Psoas muscle (tissue), 8 donors: ENCODE measurements around the gene MED12. TPM values are rescaled to one million over a fixed set of nuclear protein-coding genes. Genes with fewer than 3 reads are reported as not detected.
A peak's percentile ranks its signal among the peaks of the same experiment; 100 is the strongest.

Source experiments
- ATAC-seq, 4 donors: fragments of 200-7000 bp; cut with Tn5 transposase; one replicate each; pipeline ENCODE4 v1.9.1; 2020; ENCODE audit warnings: moderate library complexity in 3 of 4, mild to moderate bottlenecking in 2 of 4
- DNase-seq, 2 donors: peaks; one replicate each; pipeline ENCODE4 v3.0.0-alpha.2; 2020
- H3K27ac ChIP-seq: fragments of 200-600 bp; one replicate; pipeline ENCODE4 v1.8.0; 2022
- H3K27me3 ChIP-seq, 3 donors: fragments of 200-600 bp in 1 of 3; one replicate each; pipeline versions ENCODE4 v1.6.1 to v1.8.0; 2013 to 2022; ENCODE audit warnings: low read length in 2 of 3, mild to moderate bottlenecking in 2 of 3, moderate library complexity in 1 of 3; ENCODE audit not compliant: insufficient read depth in 3 of 3
- H3K36me3 ChIP-seq, 2 donors: fragments of 200-600 bp in 1 of 2; one replicate each; pipeline versions ENCODE4 v1.6.1 to v1.8.0; 2013 to 2022; ENCODE audit warnings: low read depth in 1 of 2, mild to moderate bottlenecking in 1 of 2, moderate library complexity in 1 of 2; ENCODE audit not compliant: insufficient read depth in 1 of 2
- H3K4me1 ChIP-seq: fragments of 200-600 bp; one replicate; pipeline ENCODE4 v1.8.0; 2022
- H3K4me3 ChIP-seq: fragments of 200-600 bp; one replicate; pipeline ENCODE4 v1.8.0; 2022; ENCODE audit warnings: mild to moderate bottlenecking
- H3K9me3 ChIP-seq: fragments of 200-600 bp; one replicate; pipeline ENCODE4 v1.8.0; 2022
- WGBS, 3 donors: extraction: QIAGEN DNeasy Blood & Tissue Kit; methylation state at CpG; one replicate each; pipeline versions ENCODE4 v1.1.6 to v1.1.7; 2013; 5-methylcytosine and 5-hydroxymethylcytosine counted together
- intact Hi-C, 2 donors: fragments of 100-400 bp; cut with DNase I; formaldehyde crosslinking; loops; one replicate each; pipeline versions ENCODE4 v1.11.0 to v1.14.2; 2022
- long read RNA-seq, 2 donors: library from polyadenylated mRNA; unstranded; transcript quantifications; one replicate each; pipeline ENCODE4 v2.0.0, GENCODE V29; 2021
- polyA plus RNA-seq, 3 donors: library from polyadenylated mRNA; stranded (reverse); fragments of 200-250 nt; gene quantifications; one replicate each; pipeline ENCODE4 v1.2.3, GENCODE V29; 2013
- total RNA-seq, 4 donors: library from RNA; stranded (reverse); fragmentation: NEBNext Ultra II Directional in 2 of 4; extraction: Animal tissue kit (Norgen Biotek cat#: 25700) in 2 of 4; gene quantifications; one replicate each; pipeline versions ENCODE4 v1.2.1 to v1.2.4, GENCODE V29; 2021 to 2023
- TF ChIP-seq, protein P1 (sequence below): fragments of 200-600 bp; IDR thresholded peaks from one replicate; pipeline ENCODE4 v1.8.0; 2022; ENCODE audit warnings: antibody characterized with exemption
- donor health status: healthy with polysubstance abuse.
- donor health status: DM: no; HTN: no; CAD: no; lungs with moderate emphysema.
- donor health status: Bipolar disorder and iron deficiency.
- donor health status: healthy.
- donor health status: DM: yes; HTN: yes; CAD: no.
- donor health status: DM: no; HTN: no; CAD: no.
- donor health status: DM: no; HTN: no; CAD: no.
- donor health status: DM: yes; HTN: yes; CAD: no.

Gene MED12
- total RNA-seq (10 to 100 TPM; 20.7 to 24.8 (median 23.7) TPM), polyA plus RNA-seq (10 to 100 TPM in 1 of 3 donors, 1 to 10 TPM in 2; 7.1 to 12.8 (median 7.5) TPM)
- long read RNA-seq, donor 1: 0 reads
- long read RNA-seq, donor 2, partial matches to known transcripts: 11 of 12 reads
- long read RNA-seq, donor 2, other reads (novel, unspliced or antisense): 1 of 12 reads

DNA sequence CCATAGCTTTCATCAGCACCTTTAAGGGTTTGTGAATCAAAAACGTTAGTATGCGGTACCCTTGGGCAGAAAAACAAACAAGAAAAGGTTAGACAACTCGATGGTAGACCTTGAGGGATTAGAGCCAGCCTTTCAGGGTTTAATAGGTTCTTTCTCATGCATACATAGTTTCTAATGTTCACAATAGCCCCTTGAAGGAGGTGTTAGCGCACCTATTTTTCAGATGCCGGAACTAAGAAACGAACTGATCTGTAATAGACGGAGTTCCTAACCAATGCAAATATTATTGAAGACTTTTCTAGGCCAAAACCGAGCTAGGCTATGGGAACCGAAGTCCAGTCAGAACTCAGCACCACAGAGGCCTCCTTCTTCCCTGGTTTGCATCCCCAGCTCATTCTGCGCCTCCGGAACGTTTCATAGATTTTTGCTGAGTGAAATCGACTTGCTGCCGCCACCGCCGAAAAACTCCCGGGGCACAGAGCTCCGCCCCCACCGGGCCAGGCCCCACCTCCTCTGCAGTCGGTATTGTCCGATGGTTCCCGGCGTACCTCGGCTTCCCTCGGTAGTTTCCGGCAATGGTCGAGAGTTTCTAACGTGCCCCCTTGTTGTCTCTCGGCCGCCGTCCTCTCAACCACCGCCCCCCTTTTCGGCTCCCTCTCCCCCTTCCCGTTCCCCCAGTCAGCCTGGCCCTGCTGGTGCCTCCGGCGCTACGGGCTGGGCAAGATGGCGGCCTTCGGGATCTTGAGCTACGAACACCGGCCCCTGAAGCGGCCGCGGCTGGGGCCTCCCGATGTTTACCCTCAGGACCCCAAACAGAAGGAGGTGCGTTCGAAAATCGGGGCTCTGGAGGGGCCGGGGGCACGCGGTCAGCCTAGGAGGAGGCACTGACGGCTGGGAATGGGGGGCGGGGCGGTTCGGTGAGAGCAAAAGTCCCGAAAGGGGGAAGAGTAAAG, at the start of gene MED12:
MED12 (plus strand) TSS at position 565 of the 953 bp plus-strand sequence; CDS start at position 724, 159 bp downstream.
- no peaks in the 10 kb centered on the region for H3K27me3 ChIP-seq
- peaks cover 9% of the 10 kb centered on the region for H3K4me1 ChIP-seq
- 1 to 28% (median 2%) methylated on average over 29 to 56 of the region's 56 CpGs for WGBS, 3 donors
- peak within 1 kb of the TSS; percentile 79 for H3K27ac ChIP-seq
- TF ChIP-seq, protein P1, sequence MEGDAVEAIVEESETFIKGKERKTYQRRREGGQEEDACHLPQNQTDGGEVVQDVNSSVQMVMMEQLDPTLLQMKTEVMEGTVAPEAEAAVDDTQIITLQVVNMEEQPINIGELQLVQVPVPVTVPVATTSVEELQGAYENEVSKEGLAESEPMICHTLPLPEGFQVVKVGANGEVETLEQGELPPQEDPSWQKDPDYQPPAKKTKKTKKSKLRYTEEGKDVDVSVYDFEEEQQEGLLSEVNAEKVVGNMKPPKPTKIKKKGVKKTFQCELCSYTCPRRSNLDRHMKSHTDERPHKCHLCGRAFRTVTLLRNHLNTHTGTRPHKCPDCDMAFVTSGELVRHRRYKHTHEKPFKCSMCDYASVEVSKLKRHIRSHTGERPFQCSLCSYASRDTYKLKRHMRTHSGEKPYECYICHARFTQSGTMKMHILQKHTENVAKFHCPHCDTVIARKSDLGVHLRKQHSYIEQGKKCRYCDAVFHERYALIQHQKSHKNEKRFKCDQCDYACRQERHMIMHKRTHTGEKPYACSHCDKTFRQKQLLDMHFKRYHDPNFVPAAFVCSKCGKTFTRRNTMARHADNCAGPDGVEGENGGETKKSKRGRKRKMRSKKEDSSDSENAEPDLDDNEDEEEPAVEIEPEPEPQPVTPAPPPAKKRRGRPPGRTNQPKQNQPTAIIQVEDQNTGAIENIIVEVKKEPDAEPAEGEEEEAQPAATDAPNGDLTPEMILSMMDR: no peak
- ATAC-seq (peak; percentile 98 to 99 (median 98)), DNase-seq (peak; percentile 85 to 93)
- H3K4me3 ChIP-seq: peak within 1 kb of the TSS; percentile 70
- H3K9me3 ChIP-seq: no peaks in the 10 kb centered on the region
- intact Hi-C loops: no loop called here
- H3K36me3 ChIP-seq: peaks cover 0 to 35% of the 10 kb centered on the region in 2 donors

DNA sequence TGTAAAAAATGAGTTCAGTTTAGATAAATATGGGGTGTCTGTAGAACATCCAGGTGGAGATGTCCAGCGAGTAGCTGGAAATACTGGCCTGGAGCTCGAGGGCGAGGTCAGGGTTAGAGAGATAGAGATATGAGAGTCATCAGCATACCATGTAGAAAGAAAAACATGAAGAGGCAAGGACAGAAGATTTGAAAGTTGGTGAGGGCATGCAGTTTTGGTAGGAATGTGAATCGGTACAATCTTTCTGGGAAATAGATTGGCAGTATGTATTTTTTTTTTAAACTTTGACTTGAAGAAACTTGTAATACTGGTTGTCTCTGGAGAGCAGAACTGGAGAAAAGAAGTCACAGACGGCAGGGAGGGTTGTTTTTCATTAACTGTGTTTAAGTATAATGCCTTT, 47.9 kb upstream of the MED12 start:
- DNase-seq (no peak), ATAC-seq (no peak)
- intact Hi-C loops: no loop called here
- TF ChIP-seq, protein P1: no peak
- Histone ChIP-seq H3K27me3 (peaks cover 0 to 19% (median 0%) of the 10 kb centered on the region in 3 donors), H3K4me1 (no peaks in the 10 kb centered on the region), H3K9me3 (no peaks in the 10 kb centered on the region), H3K4me3 (no peak overlapping the region), H3K36me3 (no peaks in the 10 kb centered on the region), H3K27ac (no peak overlapping the region)
- WGBS, 3 donors: 67 to 82% (median 78%) methylated on average over 5 of the region's 5 CpGs

DNA sequence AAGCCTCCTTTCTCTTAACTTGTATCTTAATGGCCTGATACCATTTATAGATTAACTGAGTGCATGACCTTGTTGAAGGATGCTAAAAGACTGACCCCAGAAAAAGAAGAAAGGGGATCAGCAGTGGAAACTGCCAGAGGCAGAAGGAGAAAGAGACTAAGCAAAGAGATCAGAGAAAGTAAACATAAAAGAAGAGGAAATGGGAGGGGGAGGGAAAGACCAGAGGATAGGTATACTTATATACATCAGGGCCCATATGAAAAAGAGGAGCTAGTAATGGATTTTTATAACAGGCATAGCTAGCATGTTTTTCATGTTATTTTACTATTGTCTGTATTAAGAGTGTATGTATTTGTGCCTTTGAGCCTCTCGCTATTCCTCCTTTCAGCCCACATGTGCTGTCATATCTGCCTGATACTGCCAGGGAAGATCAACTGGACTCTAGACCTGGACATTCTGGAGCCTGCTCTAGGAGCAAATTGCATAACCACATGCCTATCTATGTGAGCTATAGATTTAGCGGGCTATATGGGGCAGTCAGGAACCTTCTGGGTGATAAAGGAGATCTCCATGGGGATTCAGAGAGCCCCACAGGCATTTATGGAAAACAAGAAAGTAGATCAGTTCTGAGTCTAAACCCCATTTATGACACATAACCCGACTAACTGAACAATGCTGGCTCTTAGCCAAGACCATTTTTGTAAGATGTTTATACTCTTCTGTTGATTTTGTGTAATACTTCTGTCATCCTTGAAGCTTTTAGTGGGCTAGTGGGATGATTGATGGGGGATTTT, 36.9 kb upstream of the MED12 start:
- H3K4me1 ChIP-seq: no peaks in the 10 kb centered on the region
- H3K9me3 ChIP-seq: no peaks in the 10 kb centered on the region
- peaks cover 0 to 6% (median 0%) of the 10 kb centered on the region in 3 donors for H3K27me3 ChIP-seq
- no peaks in the 10 kb centered on the region for H3K36me3 ChIP-seq
- no peak overlapping the region for H3K27ac ChIP-seq
- ATAC-seq: no peak
- 43 to 48% (median 45%) methylated on average over 3 of the region's 3 CpGs for WGBS, 3 donors
- H3K4me3 ChIP-seq: no peak overlapping the region
- no peak for DNase-seq
- intact Hi-C loops: no loop called here
- TF ChIP-seq, protein P1: no peak

DNA sequence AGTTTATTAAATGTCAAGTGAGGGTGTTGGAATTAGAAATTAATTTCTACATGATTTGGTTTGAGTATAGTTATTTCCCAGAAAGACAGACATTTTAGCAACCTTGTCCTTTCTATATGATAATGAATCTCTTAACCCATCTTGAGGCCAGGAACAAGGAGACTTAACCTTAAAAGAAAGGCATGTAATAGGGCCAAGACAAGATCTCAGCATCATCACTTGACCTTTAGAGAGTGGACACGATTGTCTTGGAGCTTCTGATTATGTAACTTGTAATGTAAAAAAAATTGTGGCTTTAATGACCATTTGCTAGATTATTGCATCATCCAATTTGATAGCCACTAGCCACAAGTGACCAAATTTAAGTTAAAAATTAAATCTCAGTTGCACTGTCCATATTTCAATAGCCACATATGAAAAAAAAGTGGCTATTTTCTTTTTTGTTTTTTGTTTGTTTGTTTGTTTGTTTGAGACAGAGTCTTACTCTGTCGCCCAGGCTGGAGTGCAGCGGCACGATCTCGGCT, 36.2 kb upstream of the MED12 start:
- no peak overlapping the region for H3K4me3 ChIP-seq
- ATAC-seq (no peak), DNase-seq (no peak)
- intact Hi-C loops: no loop called here
- no peaks in the 10 kb centered on the region for H3K4me1 ChIP-seq
- TF ChIP-seq, protein P1: no peak
- no peaks in the 10 kb centered on the region for H3K36me3 ChIP-seq
- WGBS, 3 donors: 76 to 86% (median 81%) methylated on average over 5 of the region's 5 CpGs
- no peaks in the 10 kb centered on the region for H3K9me3 ChIP-seq
- no peak overlapping the region for H3K27ac ChIP-seq
- peaks cover 0 to 6% (median 0%) of the 10 kb centered on the region in 3 donors for H3K27me3 ChIP-seq
